SK-N-SH treated with all-trans-retinoic acid at 6 μM for 48 hours (cell line): ENCODE measurements around the gene KCNH1.

Experiments used
- ARNTL ChIP-seq: fragments of 450-650 bp; formaldehyde crosslinking; IDR thresholded peaks from 2 replicates; pipeline ENCODE4 v1.5.0; 2020; ENCODE audit warnings: low read depth, mild to moderate bottlenecking, moderate library complexity, borderline replicate concordance
- BACH2 ChIP-seq: fragments of 250-450 bp; sonication (Bioruptor Pico); IDR thresholded peaks from 2 replicates; pipeline ENCODE4 v1.9.0; 2021; ENCODE audit warnings: mild to moderate bottlenecking, borderline replicate concordance
- CREB5 ChIP-seq: fragments of 250-450 bp; sonication (Bioruptor Pico); IDR thresholded peaks from 2 replicates; pipeline ENCODE4 v1.5.1; 2020; ENCODE audit warnings: low read depth, mild to moderate bottlenecking, moderate library complexity
- CSDC2 ChIP-seq: fragments of 250-450 bp; sonication (Bioruptor Pico); IDR thresholded peaks from 2 replicates; pipeline ENCODE4 v1.5.0; 2020; ENCODE audit warnings: mild to moderate bottlenecking, moderate library complexity
- ESRRG ChIP-seq: fragments of 250-450 bp; sonication (Bioruptor Pico); IDR thresholded peaks from 2 replicates; pipeline ENCODE4 v1.6.1; 2021; ENCODE audit warnings: mild to moderate bottlenecking
- GLIS3 ChIP-seq: fragments of 250-450 bp; sonication (Bioruptor Pico); IDR thresholded peaks from 2 replicates; pipeline ENCODE4 v1.5.0; 2020; ENCODE audit warnings: mild to moderate bottlenecking, moderate library complexity
- ISL1 ChIP-seq: fragments of 250-450 bp; sonication (Bioruptor Pico); IDR thresholded peaks from 2 replicates; pipeline ENCODE4 v2.1.2; 2022; ENCODE audit warnings: mild to moderate bottlenecking, moderate library complexity
- POU6F1 ChIP-seq: fragments of 250-450 bp; sonication (Bioruptor Pico); IDR thresholded peaks from 2 replicates; pipeline ENCODE4 v1.8.0; 2021; ENCODE audit warnings: low read depth, mild to moderate bottlenecking, moderate library complexity, borderline replicate concordance
- PPARA ChIP-seq: fragments of 250-450 bp; sonication (Bioruptor Pico); IDR thresholded peaks from 2 replicates; pipeline ENCODE4 v1.5.0; 2020; ENCODE audit warnings: mild to moderate bottlenecking, borderline replicate concordance
- ZFP3 ChIP-seq: fragments of 250-450 bp; sonication (Bioruptor Pico); IDR thresholded peaks from 2 replicates; pipeline ENCODE4 v1.5.0; 2020; ENCODE audit warnings: mild to moderate bottlenecking, moderate library complexity
- ZFP30 ChIP-seq: fragments of 450-650 bp; formaldehyde crosslinking; IDR thresholded peaks from 2 replicates; pipeline ENCODE4 v1.5.0; 2022; ENCODE audit warnings: mild to moderate bottlenecking, moderate library complexity
- ZNF565 ChIP-seq: fragments of 450-650 bp; formaldehyde crosslinking; conservative IDR thresholded peaks from 2 replicates; pipeline ENCODE4 v1.5.0; 2020; ENCODE audit warnings: low read depth, mild to moderate bottlenecking, moderate library complexity
- TF ChIP-seq, protein P1 (sequence below): fragments of 250-450 bp; sonication (Bioruptor Pico); IDR thresholded peaks from 2 replicates; pipeline ENCODE4 v1.8.0; 2020; ENCODE audit warnings: mild to moderate bottlenecking, moderate library complexity, borderline replicate concordance

- TF ChIP-seq ZFP30 (CRISPR knock-in tag), result no peak
- TF ChIP-seq CREB5, result no peak
- TF ChIP-seq ISL1 (CRISPR knock-in tag), result no peak
- no peak for TF ChIP-seq BACH2 (CRISPR knock-in tag)
- no peak for TF ChIP-seq ZFP3
- no peak for TF ChIP-seq ARNTL (CRISPR knock-in tag)
- TF ChIP-seq, protein P1, sequence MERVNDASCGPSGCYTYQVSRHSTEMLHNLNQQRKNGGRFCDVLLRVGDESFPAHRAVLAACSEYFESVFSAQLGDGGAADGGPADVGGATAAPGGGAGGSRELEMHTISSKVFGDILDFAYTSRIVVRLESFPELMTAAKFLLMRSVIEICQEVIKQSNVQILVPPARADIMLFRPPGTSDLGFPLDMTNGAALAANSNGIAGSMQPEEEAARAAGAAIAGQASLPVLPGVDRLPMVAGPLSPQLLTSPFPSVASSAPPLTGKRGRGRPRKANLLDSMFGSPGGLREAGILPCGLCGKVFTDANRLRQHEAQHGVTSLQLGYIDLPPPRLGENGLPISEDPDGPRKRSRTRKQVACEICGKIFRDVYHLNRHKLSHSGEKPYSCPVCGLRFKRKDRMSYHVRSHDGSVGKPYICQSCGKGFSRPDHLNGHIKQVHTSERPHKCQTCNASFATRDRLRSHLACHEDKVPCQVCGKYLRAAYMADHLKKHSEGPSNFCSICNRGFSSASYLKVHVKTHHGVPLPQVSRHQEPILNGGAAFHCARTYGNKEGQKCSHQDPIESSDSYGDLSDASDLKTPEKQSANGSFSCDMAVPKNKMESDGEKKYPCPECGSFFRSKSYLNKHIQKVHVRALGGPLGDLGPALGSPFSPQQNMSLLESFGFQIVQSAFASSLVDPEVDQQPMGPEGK, result no peak
- TF ChIP-seq PPARA (CRISPR knock-in tag), result no peak
- no peak for TF ChIP-seq CSDC2 (CRISPR knock-in tag)
- TF ChIP-seq POU6F1 (CRISPR knock-in tag), result no peak
- no peak for TF ChIP-seq ESRRG (CRISPR knock-in tag)
- no peak for TF ChIP-seq ZNF565 (CRISPR knock-in tag)
- no peak for TF ChIP-seq GLIS3
These were observed 376.3 kb downstream of the KCNH1 start for GRCh38 chr1:210757677-210758076.
